T follicular helper cell (primary cell): ENCODE measurements around the gene RTN4R.
A peak's percentile ranks its signal among the peaks of the same experiment; 100 is the strongest.
"Not testable (repeated sequence)": the region's sequence is repeated elsewhere in the genome, so short reads cannot be mapped to it uniquely, and the experiment has no call there.

ENCODE experiments used
- DNase-seq: peaks from one replicate; pipeline ENCODE4 v3.0.0-alpha.2; 2020; ENCODE audit warnings: low read depth

Gene RTN4R

DNA sequence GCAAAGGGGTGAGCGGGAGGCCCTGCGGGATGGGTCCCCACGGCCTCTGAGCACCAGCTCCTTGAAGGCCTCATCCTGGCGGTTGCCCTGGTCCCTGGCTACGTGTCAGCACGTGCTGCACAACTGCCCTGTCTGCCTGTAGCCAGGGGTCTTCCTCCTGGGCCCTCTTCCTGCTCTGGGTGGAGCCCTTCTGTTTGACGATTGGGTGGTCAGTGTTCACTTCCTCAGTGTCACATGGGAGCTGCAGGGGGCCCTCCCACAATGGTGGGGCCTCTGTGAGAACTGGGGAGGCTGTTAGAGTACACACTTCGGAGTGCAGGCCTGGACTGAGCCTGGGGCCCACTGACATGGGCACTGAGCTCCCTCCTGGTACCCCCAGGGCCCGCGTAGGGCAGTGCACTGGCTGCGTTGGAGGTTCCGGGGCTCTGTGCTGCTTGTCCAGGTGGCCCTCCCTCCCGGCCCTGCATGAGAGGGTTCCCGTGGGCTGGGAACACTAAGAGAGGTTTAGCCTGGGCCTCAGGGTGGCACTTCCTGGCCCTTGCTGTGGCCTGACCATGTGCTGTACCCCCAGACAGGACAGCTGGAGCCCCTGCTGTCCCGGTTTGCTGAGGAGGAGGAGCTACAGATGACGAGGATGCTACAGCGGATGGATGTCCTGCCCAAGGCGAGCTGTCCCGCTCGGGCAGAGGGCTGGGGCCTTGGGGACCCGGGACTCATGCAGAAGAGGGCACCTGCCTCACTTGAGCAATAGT is 38.0 kb upstream of the RTN4R start:
- no peak for DNase-seq

GRCh38 chr22:20305230-20305893 is 37.2 kb upstream of the RTN4R start:
- DNase-seq, result not testable (repeated sequence)

GRCh38 chr22:20304646-20305045 is 36.5 kb upstream of the RTN4R start:
- DNase-seq, result no peak

GRCh38 chr22:20303229-20303534 is 35.1 kb upstream of the RTN4R start:
- not testable (repeated sequence) for DNase-seq

DNA sequence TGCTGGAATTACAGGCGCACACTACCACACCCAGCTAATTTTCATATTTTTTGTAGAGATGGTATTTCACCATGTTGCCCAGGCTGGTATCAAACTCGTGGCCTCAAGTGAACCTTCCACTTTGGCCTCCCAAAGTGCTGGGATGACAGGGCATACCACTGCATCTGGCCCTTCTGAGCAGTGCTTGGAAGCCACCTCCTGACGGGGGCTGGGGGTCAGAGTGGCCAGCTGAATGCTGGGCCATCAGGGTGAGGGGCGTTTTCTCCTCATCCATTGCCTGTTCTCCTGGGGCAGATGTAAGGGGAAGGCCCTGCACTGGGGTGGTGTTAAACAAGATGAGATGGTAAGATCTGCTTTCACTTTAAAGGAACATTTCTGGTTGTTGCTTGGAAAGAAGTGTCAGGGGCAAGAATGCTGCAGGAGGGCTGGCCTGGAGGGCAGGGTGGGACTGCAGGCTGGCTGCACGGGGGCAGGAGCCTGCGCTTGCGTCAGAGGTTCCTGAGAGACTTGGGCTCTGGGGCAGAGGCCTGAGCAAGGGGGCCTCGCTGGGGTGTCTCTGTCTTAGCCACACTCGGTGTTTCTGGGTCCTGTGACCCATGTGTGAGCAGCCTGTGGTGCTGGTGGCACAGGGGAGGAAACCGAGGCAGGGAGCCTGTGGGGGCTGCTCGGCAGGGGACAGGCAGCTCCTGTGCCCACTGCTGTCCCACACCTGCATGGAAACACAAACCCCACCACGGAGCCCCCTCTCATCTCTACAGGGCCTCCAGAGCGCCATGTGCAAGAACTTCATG is 34.5 kb upstream of the RTN4R start:
- DNase-seq, result no peak

GRCh38 chr22:20299746-20300136 is 31.6 kb upstream of the RTN4R start:
- DNase-seq, result no peak

- DNase-seq, result peak; percentile 86
Measured at GRCh38 chr22:20298803-20299745, 31.0 kb upstream of the RTN4R start.

- no peak for DNase-seq
Measured at GRCh38 chr22:20298110-20298802, 30.1 kb upstream of the RTN4R start.

GRCh38 chr22:20297414-20298109 is 29.4 kb upstream of the RTN4R start:
- DNase-seq, result no peak

- DNase-seq, result no peak
Measured at GRCh38 chr22:20296598-20296997, 28.5 kb upstream of the RTN4R start.

GRCh38 chr22:20295262-20296064 is 27.3 kb upstream of the RTN4R start:
- DNase-seq, result no peak

DNA sequence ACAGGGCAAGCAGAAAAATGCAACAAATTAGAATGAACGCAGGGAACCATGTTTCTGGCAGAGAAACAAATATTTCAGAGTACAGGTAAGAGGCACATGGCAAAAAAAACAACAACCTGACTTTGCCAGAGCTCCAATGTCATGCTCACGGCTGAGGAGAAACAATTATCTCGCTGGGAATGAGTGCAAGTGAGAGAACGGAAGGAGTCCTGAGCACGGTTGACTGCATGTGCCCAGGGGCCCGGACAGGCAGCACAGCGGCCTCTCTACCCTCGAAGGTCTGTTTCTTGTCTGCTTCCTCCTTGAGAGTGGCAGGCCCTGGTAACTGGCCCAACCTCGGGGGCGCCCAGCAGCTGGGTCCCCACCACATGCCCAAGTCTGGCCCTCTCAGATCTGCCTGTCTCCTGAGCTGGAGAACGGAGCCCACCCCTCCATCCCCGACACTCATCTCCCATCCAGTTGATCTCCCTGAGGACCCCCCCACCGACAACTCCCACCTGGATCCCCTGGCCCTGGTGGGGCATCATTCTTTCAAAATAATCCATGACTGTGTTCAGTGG is 24.6 kb upstream of the RTN4R start:
- DNase-seq, result no peak

GRCh38 chr22:20292108-20292507 is 24.0 kb upstream of the RTN4R start:
- no peak for DNase-seq

DNA sequence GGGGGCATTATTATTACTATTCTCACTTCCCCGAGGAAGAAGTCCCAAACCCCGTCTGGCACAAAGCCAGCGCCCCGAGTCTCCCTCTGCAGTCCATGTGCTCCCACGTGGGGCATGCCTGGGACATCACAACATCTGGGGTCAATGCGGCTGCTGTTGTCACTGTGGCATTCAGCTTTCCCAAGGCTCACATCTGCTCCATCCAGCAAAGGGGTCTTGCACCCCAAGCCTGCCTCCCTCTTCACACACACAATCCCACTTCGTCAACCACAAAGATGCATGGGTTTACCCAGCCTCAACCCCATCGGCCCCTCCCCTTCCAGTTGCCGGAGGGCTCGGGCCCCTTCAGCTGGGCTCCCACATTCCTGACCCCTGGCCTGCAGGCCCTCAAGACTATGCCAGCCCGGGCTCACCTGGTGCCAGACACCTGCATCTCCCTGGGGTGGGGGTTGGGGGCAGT is 23.5 kb upstream of the RTN4R start:
- DNase-seq, result no peak

- DNase-seq, result no peak
Measured at GRCh38 chr22:20291249-20291586, 23.1 kb upstream of the RTN4R start.

- no peak for DNase-seq
Measured at GRCh38 chr22:20290578-20291248, 22.6 kb upstream of the RTN4R start.

- DNase-seq, result no peak
Measured at GRCh38 chr22:20290045-20290392, 21.9 kb upstream of the RTN4R start.

GRCh38 chr22:20289182-20290044 is 21.3 kb upstream of the RTN4R start:
- DNase-seq, result not testable (repeated sequence)
